ENCODE results near the gene PCF11. TPM values are rescaled to one million over a fixed set of nuclear protein-coding genes. Genes with fewer than 3 reads are reported as not detected.
A peak's percentile ranks its signal among the peaks of the same experiment; 100 is the strongest.

PCF11 gene
- polyA plus RNA-seq, 2 of the 4 experiments (the other 2 are of a cell fraction), result 24.7 to 42.3 TPM

DNA sequence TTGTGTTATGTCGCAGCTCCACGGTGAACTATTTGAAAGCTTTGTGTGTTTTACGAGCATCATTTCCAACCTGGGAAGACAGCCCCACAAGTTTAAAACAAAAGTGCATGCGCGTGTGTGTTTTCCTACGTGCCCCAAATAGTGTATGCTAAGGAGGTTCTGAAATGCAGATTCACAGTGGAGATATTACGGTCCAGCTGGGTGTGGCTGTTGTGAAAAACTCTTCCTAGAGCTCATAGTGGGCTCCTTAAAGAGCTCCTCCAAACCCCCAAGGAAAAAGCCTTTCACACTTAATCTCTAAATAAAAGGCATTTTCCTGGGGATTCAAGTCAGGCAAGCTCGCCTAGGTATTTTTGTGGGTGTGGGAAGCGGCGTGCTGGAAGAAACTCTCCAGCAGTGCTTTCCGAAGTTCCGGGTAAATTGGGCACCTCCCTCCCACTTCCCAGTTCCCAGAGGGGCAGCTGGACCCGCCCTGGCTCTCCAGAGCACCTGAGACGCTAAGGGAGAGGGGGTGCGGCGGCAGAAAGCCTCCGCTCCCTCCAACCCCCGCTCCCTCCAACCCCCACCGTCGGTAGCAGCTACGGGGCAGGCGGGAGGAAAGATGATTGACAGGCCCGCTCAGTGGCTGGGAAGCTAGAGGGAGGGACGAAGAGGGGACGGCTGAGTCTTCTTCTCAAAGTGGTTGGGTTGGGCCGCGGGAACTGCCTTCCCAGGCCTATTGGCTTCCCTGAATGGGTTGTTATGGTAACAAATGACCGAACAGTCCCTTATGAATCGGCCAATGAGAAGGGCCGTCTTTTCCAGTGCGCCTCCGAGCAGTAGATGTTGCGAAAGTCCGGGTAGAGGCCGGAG, 561 bp upstream of the PCF11 start (continued):
- peak; percentile 85; the same call in 1 of the 2 replicates for TF ChIP-seq MAZ (IDR thresholded peaks at IDR 0.05; ENCODE audit: borderline replicate concordance, low read depth, low read length)
- no peak for TF ChIP-seq KDM5A (IDR thresholded peaks at IDR 0.05)
- 0 out of 2 replicates have a peak, but pooled peaks have one; percentile 42 for TF ChIP-seq CHD4 (IDR thresholded peaks at IDR 0.05; ENCODE audit: borderline replicate concordance)
- no peak for TF ChIP-seq E2F6 (IDR thresholded peaks at IDR 0.05; ENCODE audit: borderline replicate concordance, low read depth)
- no peak for TF ChIP-seq BHLHE40 (IDR thresholded peaks at IDR 0.05; ENCODE audit: low read depth, low read length)
- TF ChIP-seq CHD2 (IDR thresholded peaks at IDR 0.05; ENCODE audit: low read length, partially characterized antibody), result no peak
- TF ChIP-seq, protein P1, sequence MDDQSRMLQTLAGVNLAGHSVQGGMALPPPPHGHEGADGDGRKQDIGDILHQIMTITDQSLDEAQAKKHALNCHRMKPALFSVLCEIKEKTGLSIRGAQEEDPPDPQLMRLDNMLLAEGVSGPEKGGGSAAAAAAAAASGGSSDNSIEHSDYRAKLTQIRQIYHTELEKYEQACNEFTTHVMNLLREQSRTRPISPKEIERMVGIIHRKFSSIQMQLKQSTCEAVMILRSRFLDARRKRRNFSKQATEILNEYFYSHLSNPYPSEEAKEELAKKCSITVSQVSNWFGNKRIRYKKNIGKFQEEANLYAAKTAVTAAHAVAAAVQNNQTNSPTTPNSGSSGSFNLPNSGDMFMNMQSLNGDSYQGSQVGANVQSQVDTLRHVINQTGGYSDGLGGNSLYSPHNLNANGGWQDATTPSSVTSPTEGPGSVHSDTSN (IDR thresholded peaks at IDR 0.05), result peak; percentile 98
- peak; percentile 67; the same call in 1 of the 2 replicates for TF ChIP-seq PHF8 (IDR thresholded peaks at IDR 0.05; ENCODE audit: borderline replicate concordance, low read depth)
- TF ChIP-seq, protein P2, sequence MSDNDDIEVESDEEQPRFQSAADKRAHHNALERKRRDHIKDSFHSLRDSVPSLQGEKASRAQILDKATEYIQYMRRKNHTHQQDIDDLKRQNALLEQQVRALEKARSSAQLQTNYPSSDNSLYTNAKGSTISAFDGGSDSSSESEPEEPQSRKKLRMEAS (IDR thresholded peaks at IDR 0.05), result no peak; the same call in 1 of the 2 replicates
- TF ChIP-seq HOXA7 (CRISPR knock-in tag; IDR thresholded peaks at IDR 0.05), result no peak
- TF ChIP-seq JUNB (IDR thresholded peaks at IDR 0.05), result no peak
- TF ChIP-seq SREBF2 (IDR thresholded peaks at IDR 0.05), result no peak
- no peak for TF ChIP-seq POLR2AphosphoS2 (conservative IDR thresholded peaks at IDR 0.05; ENCODE audit: low read length)
- TF ChIP-seq KDM1A (IDR thresholded peaks at IDR 0.05; ENCODE audit: low read depth), result no peak
- TF ChIP-seq, protein P3, sequence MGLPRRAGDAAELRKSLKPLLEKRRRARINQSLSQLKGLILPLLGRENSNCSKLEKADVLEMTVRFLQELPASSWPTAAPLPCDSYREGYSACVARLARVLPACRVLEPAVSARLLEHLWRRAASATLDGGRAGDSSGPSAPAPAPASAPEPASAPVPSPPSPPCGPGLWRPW (IDR thresholded peaks at IDR 0.05), result no peak
- TF ChIP-seq GATA3 (IDR thresholded peaks at IDR 0.05; ENCODE audit: borderline replicate concordance), result 0 out of 2 replicates have a peak, but pooled peaks have one; percentile 14
- TF ChIP-seq FOXS1 (CRISPR knock-in tag; IDR thresholded peaks at IDR 0.05), result no peak
- no peak for TF ChIP-seq CBX2 (IDR thresholded peaks at IDR 0.05; ENCODE audit: borderline replicate concordance, low read depth)
- TF ChIP-seq FOSL2 (IDR thresholded peaks at IDR 0.05), result no peak
- no peak for TF ChIP-seq FOSL2 (CRISPR knock-in tag; IDR thresholded peaks at IDR 0.05)
- no peak for TF ChIP-seq RARB (CRISPR knock-in tag; IDR thresholded peaks at IDR 0.05)
- no peak for TF ChIP-seq FOSB (CRISPR knock-in tag; IDR thresholded peaks at IDR 0.05)
- no peak for TF ChIP-seq HEYL (CRISPR knock-in tag; IDR thresholded peaks at IDR 0.05)
- TF ChIP-seq SMC3 (IDR thresholded peaks at IDR 0.05), result no peak
- no peak for TF ChIP-seq EHF (CRISPR knock-in tag; IDR thresholded peaks at IDR 0.05)
- peak; percentile 76; the same call in 2 of the 3 replicates for TF ChIP-seq BCL3 (IDR thresholded peaks at IDR 0.05)
- TF ChIP-seq NFE2L2 (conservative IDR thresholded peaks at IDR 0.05; ENCODE audit: low read length), result no peak
- TF ChIP-seq CEBPB (IDR thresholded peaks at IDR 0.05), result peak; percentile 87 to 98
- no peak for TF ChIP-seq RNF2 (IDR thresholded peaks at IDR 0.05; ENCODE audit: borderline replicate concordance, low read depth)
- TF ChIP-seq EHMT2 (IDR thresholded peaks at IDR 0.05; ENCODE audit: low read depth), result no peak
- no peak for TF ChIP-seq REST (IDR thresholded peaks at IDR 0.05)
- TF ChIP-seq, protein P4, sequence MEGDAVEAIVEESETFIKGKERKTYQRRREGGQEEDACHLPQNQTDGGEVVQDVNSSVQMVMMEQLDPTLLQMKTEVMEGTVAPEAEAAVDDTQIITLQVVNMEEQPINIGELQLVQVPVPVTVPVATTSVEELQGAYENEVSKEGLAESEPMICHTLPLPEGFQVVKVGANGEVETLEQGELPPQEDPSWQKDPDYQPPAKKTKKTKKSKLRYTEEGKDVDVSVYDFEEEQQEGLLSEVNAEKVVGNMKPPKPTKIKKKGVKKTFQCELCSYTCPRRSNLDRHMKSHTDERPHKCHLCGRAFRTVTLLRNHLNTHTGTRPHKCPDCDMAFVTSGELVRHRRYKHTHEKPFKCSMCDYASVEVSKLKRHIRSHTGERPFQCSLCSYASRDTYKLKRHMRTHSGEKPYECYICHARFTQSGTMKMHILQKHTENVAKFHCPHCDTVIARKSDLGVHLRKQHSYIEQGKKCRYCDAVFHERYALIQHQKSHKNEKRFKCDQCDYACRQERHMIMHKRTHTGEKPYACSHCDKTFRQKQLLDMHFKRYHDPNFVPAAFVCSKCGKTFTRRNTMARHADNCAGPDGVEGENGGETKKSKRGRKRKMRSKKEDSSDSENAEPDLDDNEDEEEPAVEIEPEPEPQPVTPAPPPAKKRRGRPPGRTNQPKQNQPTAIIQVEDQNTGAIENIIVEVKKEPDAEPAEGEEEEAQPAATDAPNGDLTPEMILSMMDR (IDR thresholded peaks at IDR 0.05), result no peak
- TF ChIP-seq ZSCAN20 (CRISPR knock-in tag; IDR thresholded peaks at IDR 0.05), result no peak
